GM10266 (cell line): Measurements from ENCODE around the gene SPEG.
"Not testable (repeated sequence)": the region's sequence is repeated elsewhere in the genome, so short reads cannot be mapped to it uniquely, and the experiment has no call there.

ENCODE experiments used
- DNase-seq: peaks from one replicate; pipeline ENCODE4 v3.0.0; 2012; ENCODE audit errors: extremely low spot score
- TF ChIP-seq, protein P1 (sequence below): IDR thresholded peaks from 2 replicates; pipeline ENCODE4 v1.5.1; 2012; ENCODE audit warnings: mild to moderate bottlenecking, low read depth; ENCODE audit not compliant: control insufficient read depth, insufficient read depth; ENCODE audit errors: missing control alignments

SPEG gene

DNA sequence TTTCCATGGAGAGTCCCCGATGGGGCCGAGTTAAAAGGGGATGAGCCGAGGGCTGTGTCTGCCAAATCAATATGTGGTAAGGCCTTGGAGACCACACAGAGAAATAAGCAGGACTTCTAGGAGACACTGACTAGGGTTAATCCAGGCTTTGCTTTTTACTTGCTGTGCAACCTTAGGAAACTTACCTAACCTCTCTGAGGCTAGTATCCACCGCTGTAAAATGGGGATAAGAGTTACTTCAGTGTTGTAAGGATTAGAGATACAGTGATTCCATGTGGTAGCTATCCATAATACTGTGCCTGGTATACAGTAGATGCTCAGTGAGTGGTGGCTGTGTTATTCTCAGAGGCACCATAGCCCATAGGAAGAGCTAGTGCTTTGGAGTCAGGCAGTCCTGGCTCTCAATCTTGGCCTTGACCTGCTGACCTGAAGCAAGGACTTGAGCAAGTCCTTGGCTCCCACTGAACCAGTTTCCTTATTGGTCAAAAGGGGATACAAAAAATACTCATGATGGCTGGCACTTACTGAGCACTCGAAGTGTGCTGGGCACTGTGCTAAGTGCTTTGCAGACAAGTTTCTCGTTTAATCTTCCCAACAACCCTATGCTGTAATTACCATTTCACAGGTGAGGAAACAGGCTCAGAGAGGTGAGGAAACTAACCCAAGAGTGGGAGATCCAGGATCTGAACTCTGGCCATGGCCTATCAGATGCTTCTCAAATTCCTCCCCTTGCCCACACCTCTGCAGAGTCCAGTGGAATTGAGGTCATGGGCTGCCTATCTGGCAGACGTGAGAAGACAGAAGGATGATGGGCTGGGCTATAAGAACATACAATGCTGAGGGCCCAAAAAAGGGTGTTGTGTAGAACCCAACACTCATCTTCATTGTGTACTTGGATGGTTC is 28.4 kb upstream of the SPEG start:
- no peak for DNase-seq
- TF ChIP-seq, protein P1, sequence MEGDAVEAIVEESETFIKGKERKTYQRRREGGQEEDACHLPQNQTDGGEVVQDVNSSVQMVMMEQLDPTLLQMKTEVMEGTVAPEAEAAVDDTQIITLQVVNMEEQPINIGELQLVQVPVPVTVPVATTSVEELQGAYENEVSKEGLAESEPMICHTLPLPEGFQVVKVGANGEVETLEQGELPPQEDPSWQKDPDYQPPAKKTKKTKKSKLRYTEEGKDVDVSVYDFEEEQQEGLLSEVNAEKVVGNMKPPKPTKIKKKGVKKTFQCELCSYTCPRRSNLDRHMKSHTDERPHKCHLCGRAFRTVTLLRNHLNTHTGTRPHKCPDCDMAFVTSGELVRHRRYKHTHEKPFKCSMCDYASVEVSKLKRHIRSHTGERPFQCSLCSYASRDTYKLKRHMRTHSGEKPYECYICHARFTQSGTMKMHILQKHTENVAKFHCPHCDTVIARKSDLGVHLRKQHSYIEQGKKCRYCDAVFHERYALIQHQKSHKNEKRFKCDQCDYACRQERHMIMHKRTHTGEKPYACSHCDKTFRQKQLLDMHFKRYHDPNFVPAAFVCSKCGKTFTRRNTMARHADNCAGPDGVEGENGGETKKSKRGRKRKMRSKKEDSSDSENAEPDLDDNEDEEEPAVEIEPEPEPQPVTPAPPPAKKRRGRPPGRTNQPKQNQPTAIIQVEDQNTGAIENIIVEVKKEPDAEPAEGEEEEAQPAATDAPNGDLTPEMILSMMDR = no peak

DNA sequence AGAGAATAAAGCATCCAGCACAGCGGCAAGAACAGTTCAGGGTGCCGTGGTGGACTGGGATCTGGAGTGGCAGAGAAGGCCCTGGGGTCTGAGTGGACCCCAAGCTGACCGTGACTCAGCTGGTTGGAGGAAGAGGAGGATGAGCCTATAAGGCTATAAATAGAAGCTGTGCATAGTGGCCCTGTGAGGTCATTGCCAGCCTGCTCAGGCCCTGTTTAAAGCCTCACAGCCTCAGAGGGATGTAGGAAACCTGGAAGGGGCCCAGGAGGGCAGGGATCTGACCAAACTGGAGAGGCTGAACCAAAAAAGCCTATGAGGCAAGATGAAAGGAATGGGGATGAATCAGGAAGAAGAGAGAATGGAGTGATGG is 27.8 kb upstream of the SPEG start:
- no peak for DNase-seq
- TF ChIP-seq, protein P1 = no peak

DNA sequence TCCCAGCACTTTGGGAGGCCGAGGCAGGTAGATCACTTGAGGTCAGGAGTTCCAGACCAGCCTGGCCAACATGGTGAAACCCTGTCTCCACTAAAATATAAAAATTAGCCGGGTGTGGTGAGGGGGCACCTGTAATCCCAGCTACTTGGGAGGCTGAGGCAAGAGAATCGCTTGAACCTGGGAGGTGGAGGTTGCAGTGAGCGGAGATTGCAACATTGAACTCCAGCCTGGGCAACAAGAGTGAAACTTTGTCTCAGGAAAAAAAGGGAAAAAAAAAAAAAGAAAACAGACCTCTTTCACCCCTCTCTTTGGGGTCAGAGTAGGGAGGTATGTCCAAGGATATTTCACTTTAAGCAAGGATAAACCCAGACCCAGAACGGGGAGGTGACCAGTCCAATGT is 27.3 kb upstream of the SPEG start:
- not testable (repeated sequence) for DNase-seq

DNA sequence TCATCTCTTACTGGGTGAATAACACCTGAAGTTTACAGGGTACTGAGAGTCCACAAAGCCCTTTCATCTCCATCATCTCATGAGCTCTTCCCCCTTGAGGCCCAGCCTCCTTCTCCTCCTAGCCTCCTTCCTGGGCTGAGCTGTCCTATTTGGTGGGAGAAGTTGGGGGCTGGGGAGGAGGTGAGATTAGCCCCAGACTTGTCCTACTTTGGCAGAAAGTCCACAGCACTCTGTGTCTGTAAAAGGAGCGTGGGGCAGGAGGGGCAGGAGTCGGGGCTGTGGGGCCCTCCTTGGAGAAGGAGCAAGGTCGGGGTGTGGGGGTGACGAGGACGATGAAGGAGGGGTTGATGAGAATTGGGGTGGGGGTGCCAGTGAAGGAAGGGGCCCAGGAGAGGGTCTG is 26.4 kb upstream of the SPEG start:
- TF ChIP-seq, protein P1 = no peak
- DNase-seq = no peak

DNA sequence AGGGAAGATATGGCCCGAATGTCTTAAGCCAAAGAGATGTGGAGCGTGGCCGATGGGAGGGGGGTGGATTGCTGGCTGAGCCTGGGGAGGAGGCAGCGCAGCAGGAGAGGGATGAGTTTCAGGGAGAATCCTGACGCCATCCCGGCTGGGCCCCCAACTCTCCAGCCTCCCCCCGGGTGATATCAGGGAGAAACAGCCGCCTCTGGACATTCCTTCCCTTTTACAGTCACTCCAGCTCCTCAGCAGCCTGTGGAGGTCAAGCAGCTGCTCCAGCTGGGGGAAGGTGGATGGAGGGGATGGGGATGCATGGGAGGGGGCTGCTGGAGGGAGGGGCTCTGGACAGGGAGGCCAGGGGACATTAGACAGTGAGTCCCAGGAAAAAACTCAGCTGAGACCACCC is 26.0 kb upstream of the SPEG start:
- TF ChIP-seq, protein P1 = no peak
- no peak for DNase-seq

DNA sequence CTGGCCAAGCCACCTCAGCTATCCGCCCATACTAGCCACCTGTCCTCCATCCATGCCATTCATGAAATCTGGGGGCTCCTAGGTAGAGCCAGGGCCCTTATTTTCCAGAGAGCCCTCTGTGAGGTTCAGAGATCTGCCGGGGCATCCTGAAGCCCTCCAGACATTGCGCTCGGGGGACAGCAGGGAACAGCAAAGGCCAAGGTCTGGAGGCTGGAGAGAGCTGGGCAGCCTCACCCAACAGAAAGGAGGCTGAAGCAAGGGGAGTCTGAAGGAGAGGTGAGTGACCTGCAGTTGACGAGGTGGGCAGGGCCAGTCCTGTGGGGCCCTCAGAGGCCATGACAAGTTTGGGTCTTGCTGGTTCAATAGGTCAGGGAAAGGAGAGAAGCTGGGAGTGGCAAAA is 25.0 kb upstream of the SPEG start:
- TF ChIP-seq, protein P1 = no peak
- DNase-seq = no peak

DNA sequence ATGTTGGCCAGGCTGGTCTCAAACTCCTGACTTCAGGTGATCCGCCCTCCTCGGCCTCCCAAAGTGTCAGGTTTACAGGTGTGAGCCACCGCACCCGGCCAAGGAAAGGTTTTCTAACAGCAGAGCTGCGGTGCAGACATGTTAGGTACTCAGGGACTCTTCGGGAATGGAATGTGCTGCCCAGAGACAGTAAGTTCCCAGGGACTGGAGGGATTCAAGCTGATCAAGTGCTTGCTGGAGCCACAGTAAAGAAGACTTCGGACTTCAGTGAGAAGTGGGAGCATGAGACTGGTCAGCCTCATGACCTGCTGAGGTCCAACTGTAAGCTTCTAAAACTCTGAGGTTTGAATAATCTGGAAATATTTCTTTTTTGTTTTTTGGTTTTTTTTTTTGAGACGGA is 24.3 kb upstream of the SPEG start:
- no peak for DNase-seq
- TF ChIP-seq, protein P1 = no peak
